Neural cell (in vitro differentiated cells): ENCODE measurements around the gene NOTUM. TPM values are rescaled to one million over a fixed set of nuclear protein-coding genes. Genes with fewer than 3 reads are reported as not detected.

Experiments
- H2AFZ ChIP-seq: fragments of 200-600, 300-800 bp; sonication (generic), shearing (Covaris generic); 2 replicates; pipeline ENCODE4 v1.6.0; 2014; ENCODE audit warnings: low read depth, mild to moderate bottlenecking, antibody characterized with exemption, low read length, moderate library complexity
- H3F3A ChIP-seq: fragments of 200-600 bp; shearing (Covaris generic); 2 replicates; pipeline ENCODE4 v1.6.1; 2016; ENCODE audit warnings: mild to moderate bottlenecking, moderate library complexity, mixed read lengths, antibody characterized with exemption, low read length; ENCODE audit not compliant: insufficient read depth, poor library complexity, severe bottlenecking
- H3K27ac ChIP-seq: fragments of 200-600, 300-800 bp; sonication (generic), shearing (Covaris generic); 2 replicates; pipeline ENCODE4 v1.5.1; 2014; ENCODE audit warnings: mild to moderate bottlenecking, low read length, moderate library complexity
- H3K27me3 ChIP-seq: fragments of 300-800, 200-600 bp; sonication (generic), shearing (Covaris generic); 2 replicates; pipeline ENCODE4 v1.6.0; 2014; ENCODE audit warnings: mild to moderate bottlenecking, low read depth, low read length, moderate library complexity; ENCODE audit not compliant: insufficient read depth
- H3K36me3 ChIP-seq: fragments of 300-800, 200-600 bp; sonication (generic), shearing (Covaris generic); 2 replicates; pipeline ENCODE4 v1.5.1; 2014; ENCODE audit warnings: mild to moderate bottlenecking, antibody characterized with exemption, low read length, moderate library complexity; ENCODE audit not compliant: insufficient read depth
- H3K4me2 ChIP-seq: fragments of 300-800, 200-600 bp; sonication (generic), shearing (Covaris generic); 2 replicates; pipeline ENCODE4 v1.6.0; 2014; ENCODE audit warnings: mild to moderate bottlenecking, low read length
- H3K4me3 ChIP-seq: fragments of 300-800, 200-600 bp; sonication (generic), shearing (Covaris generic); 2 replicates; pipeline ENCODE4 v1.5.1; 2014; ENCODE audit warnings: mild to moderate bottlenecking, low read length, moderate library complexity
- H3K79me2 ChIP-seq: fragments of 200-600 bp; shearing (Covaris generic); replicated peaks from 2 replicates; pipeline ENCODE4 v1.6.0; 2014; ENCODE audit warnings: mild to moderate bottlenecking, low read length, moderate library complexity; ENCODE audit not compliant: insufficient read depth
- H3K9ac ChIP-seq: fragments of 300-800, 200-600 bp; sonication (generic), shearing (Covaris generic); 2 replicates; pipeline ENCODE4 v1.6.1; 2016; ENCODE audit warnings: mild to moderate bottlenecking, low read length, mixed read lengths
- H3K9me2 ChIP-seq: fragments of 200-600 bp; shearing (Covaris generic); 2 replicates; pipeline ENCODE4 v1.6.1; 2016; ENCODE audit warnings: mild to moderate bottlenecking, low read length, mixed read lengths; ENCODE audit not compliant: insufficient read depth
- H3K9me3 ChIP-seq: fragments of 200-600, 300-800 bp; sonication (generic), shearing (Covaris generic); 2 replicates; pipeline ENCODE4 v1.6.1; 2016; ENCODE audit warnings: mild to moderate bottlenecking, mixed run types, low read length, moderate library complexity, mixed read lengths
- H4K20me1 ChIP-seq: fragments of 200-600 bp; shearing (Covaris generic); 2 replicates; pipeline ENCODE4 v1.6.1; 2016; ENCODE audit warnings: mild to moderate bottlenecking, mixed run types; ENCODE audit not compliant: insufficient read depth
- CTCF ChIP-seq: fragments of 450-650 bp; IDR thresholded peaks from 2 replicates; pipeline ENCODE4 v1.5.1; 2014; ENCODE audit warnings: antibody characterized with exemption, mild to moderate bottlenecking, moderate library complexity; ENCODE audit not compliant: poor library complexity, severe bottlenecking
- EP300 ChIP-seq: fragments of 450-650 bp; conservative IDR thresholded peaks from 2 replicates; pipeline ENCODE4 v1.6.1; 2014; ENCODE audit warnings: antibody characterized with exemption, mild to moderate bottlenecking, moderate library complexity; ENCODE audit not compliant: poor library complexity, severe bottlenecking
- EZH2 ChIP-seq: fragments of 200-600, 300-800 bp; shearing (Covaris generic), sonication (generic); IDR thresholded peaks from 2 replicates; pipeline ENCODE4 v1.6.1; 2014; ENCODE audit warnings: antibody characterized with exemption, low read length, borderline replicate concordance, mild to moderate bottlenecking; ENCODE audit not compliant: insufficient read depth, poor library complexity, severe bottlenecking
- MXI1 ChIP-seq: fragments of 450-650 bp; conservative IDR thresholded peaks from 2 replicates; pipeline ENCODE4 v1.6.1; 2014; ENCODE audit warnings: antibody characterized with exemption, mild to moderate bottlenecking; ENCODE audit not compliant: poor library complexity, severe bottlenecking
- POLR2AphosphoS5 ChIP-seq: IDR thresholded peaks from 2 replicates; pipeline ENCODE4 v1.6.1; 2012
- RAD21 ChIP-seq: fragments of 450-650 bp; conservative IDR thresholded peaks from 2 replicates; pipeline ENCODE4 v1.6.1; 2014; ENCODE audit warnings: antibody characterized with exemption, mild to moderate bottlenecking, moderate library complexity
- REST ChIP-seq: IDR thresholded peaks from 2 replicates; pipeline ENCODE4 v1.6.1; 2012; ENCODE audit warnings: borderline replicate concordance
- SMC3 ChIP-seq: fragments of 450-650 bp; conservative IDR thresholded peaks from 2 replicates; pipeline ENCODE4 v1.6.1; 2014; ENCODE audit warnings: antibody characterized with exemption, mild to moderate bottlenecking, moderate library complexity; ENCODE audit not compliant: poor library complexity
- TAF1 ChIP-seq: IDR thresholded peaks from 2 replicates; pipeline ENCODE4 v1.6.1; 2012; ENCODE audit warnings: low read depth
- polyA plus RNA-seq: library from polyadenylated mRNA; depleted of rRNA; stranded (reverse); fragments of >200 nt; gene quantifications from 2 replicates; pipeline ENCODE4 v1.2.3, GENCODE V29; 2014

Gene NOTUM
- polyA plus RNA-seq, 1 donor from 2014 or later: not detected

- no peaks in the 10 kb centered on the region for H3K27me3 ChIP-seq
- H3K9ac ChIP-seq: no peak overlapping the region
- no peak overlapping the region for H3K4me3 ChIP-seq
- no peaks in the 10 kb centered on the region for H3F3A ChIP-seq
- no peak overlapping the region for H2AFZ ChIP-seq
- no peaks in the 10 kb centered on the region for H3K36me3 ChIP-seq
- no peaks in the 10 kb centered on the region for H3K9me2 ChIP-seq
- no peak overlapping the region for H3K27ac ChIP-seq
- no peaks in the 10 kb centered on the region for H4K20me1 ChIP-seq
- H3K79me2 ChIP-seq: no peaks in the 10 kb centered on the region
- TF ChIP-seq EP300 (no peak), POLR2AphosphoS5 (no peak), RAD21 (no peak)
- H3K4me2 ChIP-seq: no peak overlapping the region
- H3K9me3 ChIP-seq: no peaks in the 10 kb centered on the region
Observed at GRCh38 chr17:81999976-82000802, 39.2 kb upstream of the NOTUM start.

GRCh38 chr17:81999587-81999975 lies 38.6 kb upstream of the NOTUM start:
- Histone ChIP-seq H3K27ac (no peak overlapping the region), H2AFZ (no peak overlapping the region), H3K9me3 (no peaks in the 10 kb centered on the region), H3F3A (no peaks in the 10 kb centered on the region), H3K4me3 (no peak overlapping the region), H3K9me2 (no peaks in the 10 kb centered on the region), H4K20me1 (no peaks in the 10 kb centered on the region), H3K27me3 (no peaks in the 10 kb centered on the region), H3K9ac (no peak overlapping the region), H3K4me2 (no peak overlapping the region), H3K36me3 (no peaks in the 10 kb centered on the region), H3K79me2 (no peaks in the 10 kb centered on the region)
- TF ChIP-seq TAF1: no peak
- TF ChIP-seq POLR2AphosphoS5: no peak
- TF ChIP-seq EP300: no peak
- no peak for TF ChIP-seq SMC3
- TF ChIP-seq MXI1: no peak
- no peak for TF ChIP-seq CTCF
- no peak for TF ChIP-seq REST
- TF ChIP-seq RAD21: no peak
- no peak for TF ChIP-seq EZH2
